Gastrocnemius medialis (tissue), 4 donors: ENCODE data around the gene MDM2.
"Not testable (repeated sequence)": the region's sequence is repeated elsewhere in the genome, so short reads cannot be mapped to it uniquely, and the experiment has no call there.

Experiments
- POLR2A ChIP-seq, 2 donors: fragments of 450-650 bp; IDR thresholded peaks; one replicate each; pipeline ENCODE4 v1.6.1; 2017; ENCODE audit warnings: antibody characterized with exemption in 2 of 2, mild to moderate bottlenecking in 2 of 2, moderate library complexity in 2 of 2
- TF ChIP-seq, protein P1 (sequence below), 5 experiments: fragments of 450-650 bp in 3 of 5; fragments of 200-600 bp in 2 of 5; sonication (generic) in 2 of 5; IDR thresholded peaks in 4 of 5; conservative IDR thresholded peaks in 1 of 5; 1 replicate in 4 of 5; 2 replicates in 1 of 5; pipeline ENCODE4 v1.5.1; 2016 to 2019; ENCODE audit warnings: antibody characterized with exemption in 5 of 5, mild to moderate bottlenecking in 3 of 5, moderate library complexity in 3 of 5

GRCh38 chr12:68841175-68841574 lies 33.2 kb downstream of the MDM2 start:
- TF ChIP-seq, protein P1, sequence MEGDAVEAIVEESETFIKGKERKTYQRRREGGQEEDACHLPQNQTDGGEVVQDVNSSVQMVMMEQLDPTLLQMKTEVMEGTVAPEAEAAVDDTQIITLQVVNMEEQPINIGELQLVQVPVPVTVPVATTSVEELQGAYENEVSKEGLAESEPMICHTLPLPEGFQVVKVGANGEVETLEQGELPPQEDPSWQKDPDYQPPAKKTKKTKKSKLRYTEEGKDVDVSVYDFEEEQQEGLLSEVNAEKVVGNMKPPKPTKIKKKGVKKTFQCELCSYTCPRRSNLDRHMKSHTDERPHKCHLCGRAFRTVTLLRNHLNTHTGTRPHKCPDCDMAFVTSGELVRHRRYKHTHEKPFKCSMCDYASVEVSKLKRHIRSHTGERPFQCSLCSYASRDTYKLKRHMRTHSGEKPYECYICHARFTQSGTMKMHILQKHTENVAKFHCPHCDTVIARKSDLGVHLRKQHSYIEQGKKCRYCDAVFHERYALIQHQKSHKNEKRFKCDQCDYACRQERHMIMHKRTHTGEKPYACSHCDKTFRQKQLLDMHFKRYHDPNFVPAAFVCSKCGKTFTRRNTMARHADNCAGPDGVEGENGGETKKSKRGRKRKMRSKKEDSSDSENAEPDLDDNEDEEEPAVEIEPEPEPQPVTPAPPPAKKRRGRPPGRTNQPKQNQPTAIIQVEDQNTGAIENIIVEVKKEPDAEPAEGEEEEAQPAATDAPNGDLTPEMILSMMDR (IDR thresholded peaks at IDR 0.05 in 4 of 5, conservative IDR thresholded peaks at IDR 0.05 in 1 of 5) = not testable (repeated sequence)
- not testable (repeated sequence) for TF ChIP-seq POLR2A (IDR thresholded peaks at IDR 0.05)
